ENCODE results near the gene PCDH9. TPM values are rescaled to one million over a fixed set of nuclear protein-coding genes. Genes with fewer than 3 reads are reported as not detected.

The PCDH9 gene
- total and polyA plus RNA-seq, 7 donors = under 0.01 to 15.7 (median 8.7) TPM; not detected in 1

- no peak overlapping the region for H3K4me3 ChIP-seq
- 29 to 48% methylated on average over 1 of the region's 1 CpG for WGBS, 2 donors
- TF ChIP-seq EP300 (IDR thresholded peaks at IDR 0.05) (no peak), POLR2AphosphoS5 (IDR thresholded peaks at IDR 0.05) (no peak), POLR2A (IDR thresholded peaks at IDR 0.05) (no peak), CTCF (IDR thresholded peaks at IDR 0.05) (no peak)
- intact Hi-C loops (cut with DNase I) = no loop called here
- no peaks in the 10 kb centered on the region for H3K9me3 ChIP-seq
- H3K27me3 ChIP-seq = no peaks in the 10 kb centered on the region
- H3K27ac ChIP-seq = no peak overlapping the region
- H3K36me3 ChIP-seq = no peaks in the 10 kb centered on the region
- DNase-seq = no peak
- no peaks in the 10 kb centered on the region for H3K4me1 ChIP-seq
These were observed 481.4 kb downstream of the PCDH9 start for GRCh38 chr13:66748712-66749111.

GRCh38 chr13:66745307-66745706, 484.8 kb downstream of the PCDH9 start:
- no peak overlapping the region for H3K4me3 ChIP-seq
- H3K27ac ChIP-seq = no peak overlapping the region
- 83 to 89% methylated on average over 4 of the region's 4 CpGs for WGBS, 2 donors
- no peaks in the 10 kb centered on the region for H3K27me3 ChIP-seq
- DNase-seq = no peak
- no peaks in the 10 kb centered on the region for H3K9me3 ChIP-seq
- TF ChIP-seq POLR2A (IDR thresholded peaks at IDR 0.05) (no peak), POLR2AphosphoS5 (IDR thresholded peaks at IDR 0.05) (no peak), EP300 (IDR thresholded peaks at IDR 0.05) (no peak), CTCF (IDR thresholded peaks at IDR 0.05) (no peak)
- no peaks in the 10 kb centered on the region for H3K4me1 ChIP-seq
- intact Hi-C loops (cut with DNase I) = no loop called here
- no peaks in the 10 kb centered on the region for H3K36me3 ChIP-seq

GRCh38 chr13:66723576-66723975, 506.6 kb downstream of the PCDH9 start:
- no peaks in the 10 kb centered on the region for H3K9me3 ChIP-seq
- H3K4me1 ChIP-seq = no peaks in the 10 kb centered on the region
- H3K27me3 ChIP-seq = no peaks in the 10 kb centered on the region
- H3K27ac ChIP-seq = no peak overlapping the region
- H3K36me3 ChIP-seq = no peaks in the 10 kb centered on the region
- 70 to 87% methylated on average over 2 of the region's 2 CpGs for WGBS, 2 donors
- no peak for DNase-seq
- H3K4me3 ChIP-seq = no peak overlapping the region
- no peak for TF ChIP-seq POLR2AphosphoS5 (IDR thresholded peaks at IDR 0.05)
- TF ChIP-seq EP300 (IDR thresholded peaks at IDR 0.05) = no peak
- TF ChIP-seq CTCF (IDR thresholded peaks at IDR 0.05) = no peak
- no peak for TF ChIP-seq POLR2A (IDR thresholded peaks at IDR 0.05)
- intact Hi-C loops (cut with DNase I) = no loop called here

- H3K27me3 ChIP-seq = no peaks in the 10 kb centered on the region
- H3K36me3 ChIP-seq = no peaks in the 10 kb centered on the region
- H3K9me3 ChIP-seq = no peaks in the 10 kb centered on the region
- no peak for DNase-seq
- no peak overlapping the region for H3K4me3 ChIP-seq
- intact Hi-C loops (cut with DNase I) = no loop called here
- no peaks in the 10 kb centered on the region for H3K4me1 ChIP-seq
- no peak overlapping the region for H3K27ac ChIP-seq
- no peak for TF ChIP-seq POLR2AphosphoS5 (IDR thresholded peaks at IDR 0.05)
- TF ChIP-seq CTCF (IDR thresholded peaks at IDR 0.05) = no peak
- TF ChIP-seq EP300 (IDR thresholded peaks at IDR 0.05) = no peak
- TF ChIP-seq POLR2A (IDR thresholded peaks at IDR 0.05) = no peak
These were observed 513.6 kb downstream of the PCDH9 start for GRCh38 chr13:66716538-66716937.

- DNase-seq = no peak
- no peaks in the 10 kb centered on the region for H3K27me3 ChIP-seq
- H3K9me3 ChIP-seq = no peaks in the 10 kb centered on the region
- no peaks in the 10 kb centered on the region for H3K36me3 ChIP-seq
- intact Hi-C loops (cut with DNase I) = no loop called here
- TF ChIP-seq POLR2A (IDR thresholded peaks at IDR 0.05) (no peak), POLR2AphosphoS5 (IDR thresholded peaks at IDR 0.05) (no peak), EP300 (IDR thresholded peaks at IDR 0.05) (no peak), CTCF (IDR thresholded peaks at IDR 0.05) (no peak)
- H3K4me3 ChIP-seq = no peak overlapping the region
- H3K4me1 ChIP-seq = no peaks in the 10 kb centered on the region
- no peak overlapping the region for H3K27ac ChIP-seq
These were observed 515.3 kb downstream of the PCDH9 start for GRCh38 chr13:66714795-66715194.
